Stimulated activated CD8-positive, alpha-beta memory T cell treated with anti-CD3 and anti-CD28 coated beads, Interleukin-15, amount 100 ng/mL, for 4 hours (primary cell): Measurements from ENCODE around the gene DFFB.
"Not testable (repeated sequence)": the region's sequence is repeated elsewhere in the genome, so short reads cannot be mapped to it uniquely, and the experiment has no call there.

Source experiments
- DNase-seq, 2 donors: peaks; one replicate each; pipeline ENCODE4 v3.0.0-alpha.2; 2020; ENCODE audit warnings: low read depth in 2 of 2

The DFFB gene

GRCh38 chr1:3856923-3857790, at the start of gene DFFB, which contains the start of gene CEP104:
TSS of gene DFFB (plus strand) at chr1:3857476. CDS start at chr1:3857604, 128 bp downstream.
TSS of gene CEP104 (minus strand) at chr1:3857211. CDS start at chr1:3852407, 4,804 bp downstream.
- DNase-seq, result peak; percentile 93 to 95

GRCh38 chr1:3807769-3808168, 49.5 kb upstream of the DFFB start:
- DNase-seq, result no peak

GRCh38 chr1:3809680-3810079, 47.6 kb upstream of the DFFB start:
- DNase-seq, result no peak

GRCh38 chr1:3810149-3810761, 47.0 kb upstream of the DFFB start:
- not testable (repeated sequence) for DNase-seq

- DNase-seq, result no peak
These were observed 45.7 kb upstream of the DFFB start for GRCh38 chr1:3811595-3811911.

GRCh38 chr1:3814065-3814464, 43.2 kb upstream of the DFFB start:
- DNase-seq, result no peak

GRCh38 chr1:3814771-3815561, 42.3 kb upstream of the DFFB start:
- DNase-seq, result no peak

- no peak for DNase-seq
These were observed 40.7 kb upstream of the DFFB start for GRCh38 chr1:3816331-3817137.

- no peak for DNase-seq
These were observed 40.0 kb upstream of the DFFB start for GRCh38 chr1:3817138-3817740.

- no peak for DNase-seq
These were observed 39.3 kb upstream of the DFFB start for GRCh38 chr1:3817821-3818597.

GRCh38 chr1:3819771-3820200, 37.5 kb upstream of the DFFB start:
- DNase-seq, result no peak

GRCh38 chr1:3820316-3820715, 37.0 kb upstream of the DFFB start:
- no peak for DNase-seq

- DNase-seq, result no peak
These were observed 36.3 kb upstream of the DFFB start for GRCh38 chr1:3821004-3821403.

GRCh38 chr1:3821447-3821846, 35.8 kb upstream of the DFFB start:
- no peak for DNase-seq

GRCh38 chr1:3821908-3822307, 35.4 kb upstream of the DFFB start:
- no peak for DNase-seq

GRCh38 chr1:3822421-3822820, 34.9 kb upstream of the DFFB start:
- DNase-seq, result no peak

GRCh38 chr1:3824650-3825049, 32.6 kb upstream of the DFFB start:
- DNase-seq, result no peak

- no peak for DNase-seq
These were observed 31.9 kb upstream of the DFFB start for GRCh38 chr1:3825356-3825755.

- no peak for DNase-seq
These were observed 29.4 kb upstream of the DFFB start for GRCh38 chr1:3827813-3828307.

- no peak for DNase-seq
These were observed 28.9 kb upstream of the DFFB start for GRCh38 chr1:3828391-3828790.
